Measurements from ENCODE around the gene ULK4.
"Not testable (repeated sequence)": the region's sequence is repeated elsewhere in the genome, so short reads cannot be mapped to it uniquely, and the experiment has no call there.

- not testable (repeated sequence) for TF ChIP-seq SMC3 (conservative IDR thresholded peaks at IDR 0.05; ENCODE audit: poor library complexity); MXI1 (conservative IDR thresholded peaks at IDR 0.05; ENCODE audit: poor library complexity, severe bottlenecking); CTCF (IDR thresholded peaks at IDR 0.05; ENCODE audit: poor library complexity, severe bottlenecking); TAF1 (IDR thresholded peaks at IDR 0.05; ENCODE audit: low read depth)
Measured at GRCh38 chr3:41877741-41878140, 84.2 kb downstream of the ULK4 start.

Data from neural cell (in vitro differentiated cells).